ENCODE measurements around the gene CRHBP. TPM values are rescaled to one million over a fixed set of nuclear protein-coding genes. Genes with fewer than 3 reads are reported as not detected.

Gene CRHBP
- total and polyA plus RNA-seq, 9 of the 15 experiments (the other 6 are each of a cell fraction or from before 2014, with no cell fraction given), result not detected

- Histone ChIP-seq H2AFZ (ENCODE audit: low read depth, low read length) (no peak overlapping the region), H3K4me1 (replicated peaks in 1 of 2; ENCODE audit: control insufficient read depth in 2 of 2, insufficient read depth in 2 of 2, low read length in 2 of 2) (peaks cover 3 to 5% of the 10 kb centered on the region in 2 experiments; a peak in 3 of 5 replicates), H3K27me3 (ENCODE audit: control insufficient read depth in 2 of 2, insufficient read depth in 2 of 2, low read length in 2 of 2) (peaks cover 0 to 4% of the 10 kb centered on the region in 2 experiments; a peak in 2 of 5 replicates), H3K4me3 (no peak overlapping the region), H3K27ac (ENCODE audit: extremely low read depth, low read depth, low read length) (no peak overlapping the region), H3K9ac (ENCODE audit: insufficient read depth in 1 of 2, low read depth in 2 of 2, low read length in 2 of 2) (no peak overlapping the region), H4K20me1 (replicated peaks; ENCODE audit: control insufficient read depth, insufficient read depth, low read length) (no peaks in the 10 kb centered on the region), H3K9me3 (replicated peaks; ENCODE audit: control insufficient read depth, insufficient read depth, low read depth, low read length) (no peaks in the 10 kb centered on the region), H3K36me3 (ENCODE audit: control insufficient read depth, insufficient read depth, low read length) (no peaks in the 10 kb centered on the region), H3K4me2 (ENCODE audit: insufficient read depth, low read length) (no peak overlapping the region), H3K79me2 (ENCODE audit: control insufficient read depth, insufficient read depth, low read length) (no peaks in the 10 kb centered on the region), H3K9me1 (ENCODE audit: control insufficient read depth, insufficient read depth, low read length) (no peaks in the 10 kb centered on the region)
- no peak for DNase-seq (ENCODE audit: extremely low read depth in 1 of 4, low spot score in 3 of 4)
- intact Hi-C loops (cut with micrococcal nuclease), result no loop called here
- ChIA-PET CTCF (ENCODE audit: low intra/inter-chr PET ratio) (no interaction called here), POLR2A (interaction anchor here (0.5 kb wide), 1 partner anchor 1105 kb away, joined by 4 read pairs; no protein-coding TSS in a partner anchor)
- BruUV-seq (replicated peaks), result no TSS peak
- ATAC-seq, result no peak
- WGBS (ENCODE audit: insufficient coverage, low coverage, missing lambda C conversion rate), result 27% methylated on average over 4 of the region's 4 CpGs
- FAIRE-seq, result no peak
- in situ Hi-C loops (cut with MboI), result no loop called here
- TF ChIP-seq ZNF408 (CRISPR knock-in tag; IDR thresholded peaks at IDR 0.05; ENCODE audit: low read depth) (no peak), PYGO2 (tag; IDR thresholded peaks at IDR 0.05) (no peak), SMAD3 (CRISPR knock-in tag; conservative IDR thresholded peaks at IDR 0.05) (no peak), JUND (IDR thresholded peaks at IDR 0.05; ENCODE audit: borderline replicate concordance, low read depth, low read length) (no peak), JUND (tag; IDR thresholded peaks at IDR 0.05; ENCODE audit: borderline replicate concordance, low read depth, low read length) (no peak), GTF2F1 (IDR thresholded peaks at IDR 0.05; ENCODE audit: low read depth, low read length) (no peak), MXD1 (CRISPR knock-in tag; IDR thresholded peaks at IDR 0.05; ENCODE audit: borderline replicate concordance, poor library complexity, severe bottlenecking) (no peak), TBL1XR1 (IDR thresholded peaks at IDR 0.05; ENCODE audit: low read length in 2 of 2) (no peak), RBM15 (IDR thresholded peaks at IDR 0.05; ENCODE audit: insufficient read depth, low read length) (no peak)
- TF ChIP-seq, protein P1, sequence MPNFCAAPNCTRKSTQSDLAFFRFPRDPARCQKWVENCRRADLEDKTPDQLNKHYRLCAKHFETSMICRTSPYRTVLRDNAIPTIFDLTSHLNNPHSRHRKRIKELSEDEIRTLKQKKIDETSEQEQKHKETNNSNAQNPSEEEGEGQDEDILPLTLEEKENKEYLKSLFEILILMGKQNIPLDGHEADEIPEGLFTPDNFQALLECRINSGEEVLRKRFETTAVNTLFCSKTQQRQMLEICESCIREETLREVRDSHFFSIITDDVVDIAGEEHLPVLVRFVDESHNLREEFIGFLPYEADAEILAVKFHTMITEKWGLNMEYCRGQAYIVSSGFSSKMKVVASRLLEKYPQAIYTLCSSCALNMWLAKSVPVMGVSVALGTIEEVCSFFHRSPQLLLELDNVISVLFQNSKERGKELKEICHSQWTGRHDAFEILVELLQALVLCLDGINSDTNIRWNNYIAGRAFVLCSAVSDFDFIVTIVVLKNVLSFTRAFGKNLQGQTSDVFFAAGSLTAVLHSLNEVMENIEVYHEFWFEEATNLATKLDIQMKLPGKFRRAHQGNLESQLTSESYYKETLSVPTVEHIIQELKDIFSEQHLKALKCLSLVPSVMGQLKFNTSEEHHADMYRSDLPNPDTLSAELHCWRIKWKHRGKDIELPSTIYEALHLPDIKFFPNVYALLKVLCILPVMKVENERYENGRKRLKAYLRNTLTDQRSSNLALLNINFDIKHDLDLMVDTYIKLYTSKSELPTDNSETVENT (CRISPR knock-in tag; IDR thresholded peaks at IDR 0.05), result no peak
- TF ChIP-seq, protein P2, sequence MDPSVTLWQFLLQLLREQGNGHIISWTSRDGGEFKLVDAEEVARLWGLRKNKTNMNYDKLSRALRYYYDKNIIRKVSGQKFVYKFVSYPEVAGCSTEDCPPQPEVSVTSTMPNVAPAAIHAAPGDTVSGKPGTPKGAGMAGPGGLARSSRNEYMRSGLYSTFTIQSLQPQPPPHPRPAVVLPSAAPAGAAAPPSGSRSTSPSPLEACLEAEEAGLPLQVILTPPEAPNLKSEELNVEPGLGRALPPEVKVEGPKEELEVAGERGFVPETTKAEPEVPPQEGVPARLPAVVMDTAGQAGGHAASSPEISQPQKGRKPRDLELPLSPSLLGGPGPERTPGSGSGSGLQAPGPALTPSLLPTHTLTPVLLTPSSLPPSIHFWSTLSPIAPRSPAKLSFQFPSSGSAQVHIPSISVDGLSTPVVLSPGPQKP (CRISPR knock-in tag; IDR thresholded peaks at IDR 0.05), result no peak
- TF ChIP-seq, protein P3, sequence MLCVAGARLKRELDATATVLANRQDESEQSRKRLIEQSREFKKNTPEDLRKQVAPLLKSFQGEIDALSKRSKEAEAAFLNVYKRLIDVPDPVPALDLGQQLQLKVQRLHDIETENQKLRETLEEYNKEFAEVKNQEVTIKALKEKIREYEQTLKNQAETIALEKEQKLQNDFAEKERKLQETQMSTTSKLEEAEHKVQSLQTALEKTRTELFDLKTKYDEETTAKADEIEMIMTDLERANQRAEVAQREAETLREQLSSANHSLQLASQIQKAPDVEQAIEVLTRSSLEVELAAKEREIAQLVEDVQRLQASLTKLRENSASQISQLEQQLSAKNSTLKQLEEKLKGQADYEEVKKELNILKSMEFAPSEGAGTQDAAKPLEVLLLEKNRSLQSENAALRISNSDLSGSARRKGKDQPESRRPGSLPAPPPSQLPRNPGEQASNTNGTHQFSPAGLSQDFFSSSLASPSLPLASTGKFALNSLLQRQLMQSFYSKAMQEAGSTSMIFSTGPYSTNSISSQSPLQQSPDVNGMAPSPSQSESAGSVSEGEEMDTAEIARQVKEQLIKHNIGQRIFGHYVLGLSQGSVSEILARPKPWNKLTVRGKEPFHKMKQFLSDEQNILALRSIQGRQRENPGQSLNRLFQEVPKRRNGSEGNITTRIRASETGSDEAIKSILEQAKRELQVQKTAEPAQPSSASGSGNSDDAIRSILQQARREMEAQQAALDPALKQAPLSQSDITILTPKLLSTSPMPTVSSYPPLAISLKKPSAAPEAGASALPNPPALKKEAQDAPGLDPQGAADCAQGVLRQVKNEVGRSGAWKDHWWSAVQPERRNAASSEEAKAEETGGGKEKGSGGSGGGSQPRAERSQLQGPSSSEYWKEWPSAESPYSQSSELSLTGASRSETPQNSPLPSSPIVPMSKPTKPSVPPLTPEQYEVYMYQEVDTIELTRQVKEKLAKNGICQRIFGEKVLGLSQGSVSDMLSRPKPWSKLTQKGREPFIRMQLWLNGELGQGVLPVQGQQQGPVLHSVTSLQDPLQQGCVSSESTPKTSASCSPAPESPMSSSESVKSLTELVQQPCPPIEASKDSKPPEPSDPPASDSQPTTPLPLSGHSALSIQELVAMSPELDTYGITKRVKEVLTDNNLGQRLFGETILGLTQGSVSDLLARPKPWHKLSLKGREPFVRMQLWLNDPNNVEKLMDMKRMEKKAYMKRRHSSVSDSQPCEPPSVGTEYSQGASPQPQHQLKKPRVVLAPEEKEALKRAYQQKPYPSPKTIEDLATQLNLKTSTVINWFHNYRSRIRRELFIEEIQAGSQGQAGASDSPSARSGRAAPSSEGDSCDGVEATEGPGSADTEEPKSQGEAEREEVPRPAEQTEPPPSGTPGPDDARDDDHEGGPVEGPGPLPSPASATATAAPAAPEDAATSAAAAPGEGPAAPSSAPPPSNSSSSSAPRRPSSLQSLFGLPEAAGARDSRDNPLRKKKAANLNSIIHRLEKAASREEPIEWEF (CRISPR knock-in tag; IDR thresholded peaks at IDR 0.05), result no peak
These were observed 11.8 kb upstream of the CRHBP start for GRCh38 chr5:76941000-76941399.

All from K562 (cell line).